PFSK-1 (cell line): Measurements from ENCODE around the gene CHRD.

Experiments used
- FOXP2 ChIP-seq: optimal IDR thresholded peaks from 2 replicates; pipeline ENCODE3; 2011; ENCODE audit warnings: borderline replicate concordance, control low read depth, inconsistent platforms; ENCODE audit not compliant: insufficient read depth; ENCODE audit errors: extremely low read length, extremely low read depth
- POLR2AphosphoS5 ChIP-seq: IDR thresholded peaks from 2 replicates; pipeline ENCODE4 v1.6.1; 2012; ENCODE audit warnings: low read depth, mild to moderate bottlenecking, control low read depth, low read length, moderate library complexity
- REST ChIP-seq, 2 experiments: IDR thresholded peaks; 2 replicates each; pipeline versions ENCODE4 v1.6.1 to v1.8.0; 2011 to 2012; ENCODE audit warnings: low read depth in 2 of 2, low read length in 2 of 2, control low read depth in 1 of 2, inconsistent platforms in 1 of 2, mild to moderate bottlenecking in 1 of 2, moderate library complexity in 1 of 2; ENCODE audit not compliant: insufficient read depth in 1 of 2
- SIN3A ChIP-seq: IDR thresholded peaks from 2 replicates; pipeline ENCODE4 v1.6.1; 2012; ENCODE audit warnings: mild to moderate bottlenecking, low read length, moderate library complexity, borderline replicate concordance; ENCODE audit not compliant: insufficient read depth
- TAF1 ChIP-seq: IDR thresholded peaks from 2 replicates; pipeline ENCODE4 v1.6.1; 2012; ENCODE audit warnings: low read length, control low read depth, borderline replicate concordance; ENCODE audit not compliant: insufficient read depth

Gene CHRD

DNA sequence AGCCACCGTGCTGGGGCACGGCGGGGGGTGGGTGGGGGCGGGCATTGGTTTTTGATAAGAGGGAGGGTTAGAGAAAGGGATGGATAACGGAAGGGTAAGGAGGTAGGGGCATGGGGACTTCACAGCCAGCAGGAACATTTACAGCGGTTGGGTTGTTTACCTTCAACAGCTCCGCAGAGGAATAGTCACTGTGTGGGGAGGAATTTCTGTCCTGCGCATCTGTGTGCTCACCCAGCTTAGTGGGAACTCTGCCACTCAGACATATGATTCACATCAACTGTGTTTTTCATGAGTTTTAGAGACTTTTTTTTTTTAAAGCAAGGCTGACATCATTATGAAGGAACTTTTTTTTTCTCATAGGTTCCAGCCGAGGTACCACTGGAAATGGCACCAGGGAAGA, 19.6 kb downstream of the CHRD start:
- TF ChIP-seq POLR2AphosphoS5 = no peak
- no peak for TF ChIP-seq TAF1
- no peak for TF ChIP-seq REST (IDR thresholded peaks at IDR 0.05; ENCODE audit: insufficient read depth in 1 of 2, low read depth in 2 of 2, low read length in 2 of 2)
- TF ChIP-seq FOXP2 = no peak
- TF ChIP-seq SIN3A = no peak

GRCh38 chr3:184405075-184406030, 25.5 kb downstream of the CHRD start:
- no peak for TF ChIP-seq POLR2AphosphoS5
- no peak for TF ChIP-seq TAF1
- no peak for TF ChIP-seq REST (IDR thresholded peaks at IDR 0.05; ENCODE audit: insufficient read depth in 1 of 2, low read depth in 2 of 2, low read length in 2 of 2)
- no peak for TF ChIP-seq FOXP2
- TF ChIP-seq SIN3A = no peak

DNA sequence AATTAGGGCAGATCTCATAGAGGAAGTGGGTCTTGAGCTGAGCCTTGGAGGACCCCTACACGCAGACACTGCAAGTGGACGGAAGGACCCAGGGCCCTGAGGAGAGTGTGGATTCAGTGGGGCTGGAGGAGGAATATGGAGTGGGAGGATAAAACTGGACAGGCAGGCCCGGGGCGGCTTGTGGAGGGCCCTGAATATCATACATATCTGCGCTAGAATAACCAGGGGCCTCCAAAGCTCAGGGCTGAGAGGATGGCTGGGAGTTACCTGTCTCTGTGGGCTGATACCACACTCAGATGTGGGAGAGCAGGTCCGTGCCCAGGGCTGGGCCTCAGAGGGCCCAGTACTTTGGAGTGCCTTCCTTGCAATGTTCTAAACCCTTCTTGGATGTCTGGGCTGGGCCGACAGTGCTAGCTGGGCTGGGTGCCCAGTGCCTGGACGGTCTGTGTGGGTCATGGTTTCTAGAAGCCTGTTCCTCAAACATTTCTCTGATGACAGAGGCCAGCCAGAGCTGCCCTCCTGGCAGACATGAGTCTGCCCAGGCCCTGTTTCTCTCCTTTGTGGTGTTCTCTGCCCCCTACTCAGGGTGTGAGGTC, 29.6 kb downstream of the CHRD start:
- no peak for TF ChIP-seq POLR2AphosphoS5
- TF ChIP-seq SIN3A = no peak
- no peak for TF ChIP-seq REST (IDR thresholded peaks at IDR 0.05; ENCODE audit: insufficient read depth in 1 of 2, low read depth in 2 of 2, low read length in 2 of 2)
- TF ChIP-seq TAF1 = no peak

DNA sequence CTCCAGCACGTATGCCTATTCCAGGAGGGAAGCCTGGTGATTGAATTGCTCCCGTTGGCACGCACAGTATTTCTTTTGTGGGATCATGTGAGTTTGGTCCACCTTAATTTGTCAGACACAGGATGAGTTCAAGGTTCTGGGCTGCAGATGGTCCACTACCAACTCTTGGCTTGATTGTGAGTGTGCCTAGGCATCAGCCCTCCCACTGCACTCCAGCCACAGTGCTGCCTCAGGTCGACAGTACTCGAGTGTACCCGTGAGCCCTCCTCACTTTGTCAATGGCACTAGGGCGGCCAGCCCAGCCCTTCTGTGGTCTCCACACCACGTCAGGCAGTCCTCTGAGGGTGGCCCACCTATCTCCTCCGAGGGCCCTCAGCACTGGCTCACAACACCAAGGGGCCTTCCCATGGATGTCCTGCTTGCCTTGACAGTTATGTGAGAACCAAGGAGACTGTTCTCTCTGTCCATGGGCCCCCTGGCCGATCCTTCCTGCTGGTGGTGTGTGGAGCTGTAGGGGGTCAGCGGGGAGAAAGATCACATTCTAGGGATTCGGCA, 30.2 kb downstream of the CHRD start:
- TF ChIP-seq REST (IDR thresholded peaks at IDR 0.05; ENCODE audit: insufficient read depth in 1 of 2, low read depth in 2 of 2, low read length in 2 of 2) (no peak), SIN3A (no peak), TAF1 (no peak), FOXP2 (no peak), POLR2AphosphoS5 (no peak)
